GM18951 (cell line): Measurements from ENCODE around the gene S100A8.

Source experiments
- POLR2A ChIP-seq: IDR thresholded peaks from 4 replicates; pipeline ENCODE4 v1.6.1; 2011; ENCODE audit warnings: mild to moderate bottlenecking; ENCODE audit not compliant: insufficient read length, insufficient read depth; ENCODE audit errors: extremely low read depth
- in situ Hi-C: fragments of 300-500 bp; cut with MboI; formaldehyde crosslinking; loops from one replicate; pipeline ENCODE4 v1.12.0; 2022; ENCODE audit warnings: low sequenced_read_pairs, mixed read lengths, inconsistent platforms; ENCODE audit not compliant: unreplicated experiment

S100A8 gene

GRCh38 chr1:153390938-153391710 is at the start of gene S100A8:
Gene S100A8, minus strand, starts transcription at chr1:153391073. Its CDS starts 538 bp downstream, at chr1:153390535.
- TF ChIP-seq POLR2A, result no peak

GRCh38 chr1:153439273-153439672 is 48.4 kb upstream of the S100A8 start:
- TF ChIP-seq POLR2A, result no peak
- in situ Hi-C loops, result no loop called here

More at GRCh38 chr1:153390938-153391710, at the start of gene S100A8:
- in situ Hi-C loops, result no loop called here

GRCh38 chr1:153438599-153438998 is 47.7 kb upstream of the S100A8 start:
- in situ Hi-C loops, result no loop called here
- TF ChIP-seq POLR2A, result no peak

GRCh38 chr1:153437236-153437635 is 46.4 kb upstream of the S100A8 start:
- in situ Hi-C loops, result no loop called here
- no peak for TF ChIP-seq POLR2A

- no peak for TF ChIP-seq POLR2A
- in situ Hi-C loops, result no loop called here
Observed at GRCh38 chr1:153434746-153435455, 44.0 kb upstream of the S100A8 start.

- TF ChIP-seq POLR2A, result no peak
- in situ Hi-C loops, result no loop called here
Observed at GRCh38 chr1:153432874-153433681, 42.2 kb upstream of the S100A8 start.

- in situ Hi-C loops, result no loop called here
- no peak for TF ChIP-seq POLR2A
Observed at GRCh38 chr1:153431928-153432327, 41.1 kb upstream of the S100A8 start.

- TF ChIP-seq POLR2A, result no peak
- in situ Hi-C loops, result no loop called here
Observed at GRCh38 chr1:153431427-153431826, 40.6 kb upstream of the S100A8 start.

- in situ Hi-C loops, result no loop called here
- no peak for TF ChIP-seq POLR2A
Observed at GRCh38 chr1:153431002-153431401, 40.1 kb upstream of the S100A8 start.

GRCh38 chr1:153430561-153430960 is 39.7 kb upstream of the S100A8 start:
- in situ Hi-C loops, result no loop called here
- TF ChIP-seq POLR2A, result no peak

GRCh38 chr1:153430166-153430553 is 39.3 kb upstream of the S100A8 start:
- no peak for TF ChIP-seq POLR2A
- in situ Hi-C loops, result no loop called here

- in situ Hi-C loops, result no loop called here
- no peak for TF ChIP-seq POLR2A
Observed at GRCh38 chr1:153429266-153430165, 38.6 kb upstream of the S100A8 start.
